Endothelial cell of umbilical vein (primary cell): ENCODE data around the gene TRPT1. TPM values are rescaled to one million over a fixed set of nuclear protein-coding genes. Genes with fewer than 3 reads are reported as not detected.

Experiments used
- BruUV-seq: library from RNA; stranded (reverse); fragments of 400-500 nt; replicated peaks from 2 replicates; lab custom pipeline; 2021; lab: Mats Ljungman, UMichigan
- CTCF ChIA-PET: fragments of 300-600, 350-600 bp; sonication (Branson Sonifier 250); formaldehyde crosslinking; loops from one replicate; lab custom pipeline; 2021; ENCODE audit warnings: antibody characterized with exemption, inconsistent platforms; lab: Charles Lee
- POLR2A ChIA-PET: fragments of 300-600, 350-600 bp; sonication (Branson Sonifier 250); formaldehyde crosslinking; loops from one replicate; lab custom pipeline; 2021; ENCODE audit warnings: antibody characterized with exemption, inconsistent platforms; lab: Charles Lee
- DNase-seq: peaks from one replicate; pipeline ENCODE4 v3.0.0-alpha.2; 2011; ENCODE audit warnings: low read depth, low spot score
- FAIRE-seq: peaks from 2 replicates; lab custom pipeline; 2011; peaks lifted over from hg19 to GRCh38; lab: Jason Lieb, UNC
- H2AFZ ChIP-seq: 2 replicates; pipeline ENCODE4 v1.6.0; 2012; ENCODE audit warnings: low read depth, low read length, control low read depth, inconsistent platforms
- H3K27ac ChIP-seq: 2 replicates; pipeline ENCODE4 v1.5.1; 2011; ENCODE audit warnings: low read depth, mild to moderate bottlenecking, control low read depth, low read length, moderate library complexity; ENCODE audit not compliant: insufficient read depth
- H3K27me3 ChIP-seq, 2 experiments: 2 replicates each; pipeline versions ENCODE4 v1.6.0 to v1.6.1; 2011; ENCODE audit warnings: low read length in 2 of 2, mixed read lengths in 1 of 2; ENCODE audit not compliant: control insufficient read depth in 2 of 2, insufficient read depth in 2 of 2
- H3K36me3 ChIP-seq, 2 experiments: 2 replicates in 1 of 2; 3 replicates in 1 of 2; pipeline ENCODE4 v1.5.1; 2011; ENCODE audit warnings: low read length in 2 of 2, mild to moderate bottlenecking in 1 of 2, moderate library complexity in 1 of 2; ENCODE audit not compliant: control insufficient read depth in 2 of 2, insufficient read depth in 2 of 2; ENCODE audit errors: extremely low read depth in 1 of 2
- H3K4me1 ChIP-seq: 3 replicates; pipeline ENCODE4 v1.5.1; 2011; ENCODE audit warnings: mild to moderate bottlenecking, low read length; ENCODE audit not compliant: control insufficient read depth, insufficient read depth; ENCODE audit errors: extremely low read depth
- H3K4me2 ChIP-seq: 2 replicates; pipeline ENCODE4 v1.6.1; 2011; ENCODE audit warnings: low read length, control low read depth, mixed read lengths; ENCODE audit not compliant: insufficient read depth
- H3K4me3 ChIP-seq, 3 experiments: fragments of 200-600 bp in 1 of 3; sonication (generic), shearing (Covaris generic) in 1 of 3; replicated peaks in 1 of 3; 2 replicates each; pipeline ENCODE4 v1.5.1; 2011 to 2016; ENCODE audit warnings: control low read depth in 3 of 3, low read length in 3 of 3, mild to moderate bottlenecking in 2 of 3, inconsistent platforms in 1 of 3, low read depth in 1 of 3, moderate library complexity in 1 of 3; ENCODE audit not compliant: insufficient read depth in 1 of 3
- H3K79me2 ChIP-seq: 2 replicates; pipeline ENCODE4 v1.6.0; 2012; ENCODE audit warnings: low read length, inconsistent platforms; ENCODE audit not compliant: control insufficient read depth, insufficient read depth
- H3K9ac ChIP-seq: replicated peaks from 2 replicates; pipeline ENCODE3; 2011; ENCODE audit warnings: low read length, control low read depth; ENCODE audit not compliant: insufficient read depth; ENCODE audit errors: extremely low read depth
- H3K9me1 ChIP-seq: replicated peaks from 3 replicates; pipeline ENCODE4 v1.6.0; 2011; ENCODE audit warnings: mild to moderate bottlenecking, low read length; ENCODE audit not compliant: control insufficient read depth, insufficient read depth; ENCODE audit errors: extremely low read depth
- H3K9me3 ChIP-seq: replicated peaks from 2 replicates; pipeline ENCODE4 v1.5.1; 2012; ENCODE audit warnings: low read length, inconsistent platforms; ENCODE audit not compliant: control insufficient read depth, insufficient read depth
- H4K20me1 ChIP-seq: replicated peaks from 2 replicates; pipeline ENCODE3; 2011; ENCODE audit warnings: mild to moderate bottlenecking, low read length; ENCODE audit not compliant: control insufficient read depth, insufficient read depth; ENCODE audit errors: extremely low read depth
- CTCF ChIP-seq, 2 donors: IDR thresholded peaks; 1 replicate in 1 of 2; 2 replicates in 1 of 2; pipeline ENCODE4 v1.5.1; 2011; ENCODE audit warnings: low read length in 2 of 2, mild to moderate bottlenecking in 2 of 2, moderate library complexity in 2 of 2, control low read depth in 1 of 2, inconsistent platforms in 1 of 2, low read depth in 1 of 2; ENCODE audit not compliant: insufficient read depth in 1 of 2; ENCODE audit errors: extremely low read depth in 1 of 2
- EZH2 ChIP-seq: IDR thresholded peaks from 2 replicates; pipeline ENCODE4 v1.6.1; 2012; ENCODE audit warnings: borderline replicate concordance, low read depth, mild to moderate bottlenecking, moderate library complexity, low read length, inconsistent platforms; ENCODE audit not compliant: severe bottlenecking
- GATA2 ChIP-seq: IDR thresholded peaks from 2 replicates; pipeline ENCODE4 v1.7.0; 2011; ENCODE audit warnings: low read depth, mild to moderate bottlenecking, moderate library complexity, mixed read lengths, low read length; ENCODE audit not compliant: insufficient read length, insufficient read depth
- MYC ChIP-seq: IDR thresholded peaks from one replicate; pipeline ENCODE4 v1.6.1; 2011; ENCODE audit warnings: mild to moderate bottlenecking, low read depth, low read length
- POLR2A ChIP-seq: IDR thresholded peaks from 2 replicates; pipeline ENCODE4 v1.6.1; 2012; ENCODE audit warnings: low read depth, mild to moderate bottlenecking, control low read depth, low read length
- POLR2AphosphoS5 ChIP-seq: IDR thresholded peaks from 2 replicates; pipeline ENCODE4 v1.6.1; 2012; ENCODE audit warnings: low read depth, mild to moderate bottlenecking, control low read depth, low read length, moderate library complexity; ENCODE audit not compliant: insufficient read depth
- dilution Hi-C: fragments of 300-500 bp; cut with MboI; formaldehyde crosslinking; loops from one replicate; pipeline ENCODE4 v1.15.0; 2019; ENCODE audit warnings: low sequenced_read_pairs; ENCODE audit not compliant: extremely low pct_ligation_motif_present
- intact Hi-C: fragments of 100-400 bp; cut with micrococcal nuclease; formaldehyde crosslinking; loops from one replicate; pipeline ENCODE4 v1.10.0; 2022
- polyA plus RNA-seq, 4 experiments: library from polyadenylated mRNA; depleted of rRNA in 3 of 4; stranded (reverse) in 3 of 4; unstranded in 1 of 4; fragments of >200 nt; gene quantifications; 2 replicates each; pipeline versions ENCODE4 v1.2.1 to v1.2.3, GENCODE V29; 2011 to 2012; ENCODE audit warnings: missing spikeins in 1 of 4
- total RNA-seq: library from RNA; stranded (reverse); gene quantifications from 2 replicates; pipeline ENCODE4 v1.2.3, GENCODE V29; 2021

TRPT1 gene
- total and polyA plus RNA-seq, 2 donors (not counting 3 experiments of a cell fraction or from before 2014, with no cell fraction given), result 26.2 to 56.6 TPM

- DNase-seq (no peak), FAIRE-seq (no peak)
- H2AFZ ChIP-seq, result no peak overlapping the region
- dilution Hi-C loops (no loop called here), intact Hi-C loops (loop anchor here (1.0 kb wide), 2 partner anchors 66 to 97 kb away; no protein-coding TSS in a partner anchor)
- peaks cover 14 to 32% of the 10 kb centered on the region in 2 experiments for H3K36me3 ChIP-seq
- H3K9me3 ChIP-seq, result no peaks in the 10 kb centered on the region
- H4K20me1 ChIP-seq, result no peaks in the 10 kb centered on the region
- H3K4me2 ChIP-seq, result no peak overlapping the region
- ChIA-PET CTCF (interaction anchor here (0.6 to 11.5 kb wide), 36 partner anchors 8 to 153 kb away, joined by 3 to 413 read pairs (median 8); partner anchors contain the start of genes BAD, CATSPERZ, DNAJC4 and ESRRA), POLR2A (interaction anchor here (0.7 kb wide), 1 partner anchor 66 kb away, joined by 4 read pairs; no protein-coding TSS in a partner anchor)
- TSS peak; percentile 61 for BruUV-seq
- H3K79me2 ChIP-seq, result peaks cover 8% of the 10 kb centered on the region
- no peaks in the 10 kb centered on the region for H3K27me3 ChIP-seq
- TF ChIP-seq POLR2A, result peak; percentile 6
- TF ChIP-seq POLR2AphosphoS5, result no peak
- no peak overlapping the region for H3K27ac ChIP-seq
- H3K9ac ChIP-seq, result no peak overlapping the region
- H3K4me1 ChIP-seq, result peaks cover 34% of the 10 kb centered on the region
- H3K4me3 ChIP-seq, result no peak overlapping the region
- no peaks in the 10 kb centered on the region for H3K9me1 ChIP-seq
These were observed 21.9 kb downstream of the TRPT1 start for GRCh38 chr11:64204080-64204440.

- Histone ChIP-seq H3K4me2 (no peak overlapping the region), H3K4me3 (no peak overlapping the region), H3K9me3 (no peaks in the 10 kb centered on the region), H3K4me1 (peaks cover 29% of the 10 kb centered on the region), H3K36me3 (peaks cover 14 to 32% of the 10 kb centered on the region in 2 experiments), H3K9ac (no peak overlapping the region), H3K27me3 (no peaks in the 10 kb centered on the region), H3K79me2 (peaks cover 3% of the 10 kb centered on the region), H3K9me1 (no peaks in the 10 kb centered on the region), H2AFZ (no peak overlapping the region), H4K20me1 (no peaks in the 10 kb centered on the region), H3K27ac (no peak overlapping the region)
- intact Hi-C loops, result loop anchor here (1.0 kb wide), 2 partner anchors 67 to 98 kb away; no protein-coding TSS in a partner anchor
- FAIRE-seq (no peak), DNase-seq (no peak)
- ChIA-PET CTCF (interaction anchor here (0.8 to 11.5 kb wide), 17 partner anchors 11 to 150 kb away, joined by 3 to 413 read pairs (median 16); partner anchors contain the start of genes BAD, CATSPERZ, ESRRA and FKBP2), POLR2A (no interaction called here)
- no TSS peak for BruUV-seq
- no peak for TF ChIP-seq GATA2
- no peak for TF ChIP-seq EZH2
- no peak for TF ChIP-seq MYC
- TF ChIP-seq CTCF (IDR thresholded peaks at IDR 0.05; ENCODE audit: extremely low read depth in 1 of 2, insufficient read depth in 1 of 2, low read depth in 1 of 2, low read length in 2 of 2), result no peak
- dilution Hi-C loops, result no loop called here
These were observed 22.4 kb downstream of the TRPT1 start for GRCh38 chr11:64203421-64204079.
